ENCODE measurements around the gene AMOTL1. TPM values are rescaled to one million over a fixed set of nuclear protein-coding genes. Genes with fewer than 3 reads are reported as not detected.
"Not testable (repeated sequence)": the region's sequence is repeated elsewhere in the genome, so short reads cannot be mapped to it uniquely, and the experiment has no call there.

AMOTL1 gene
- total and polyA plus RNA-seq, 4 donors: 7.4 to 68.5 (median 27.3) TPM

DNA sequence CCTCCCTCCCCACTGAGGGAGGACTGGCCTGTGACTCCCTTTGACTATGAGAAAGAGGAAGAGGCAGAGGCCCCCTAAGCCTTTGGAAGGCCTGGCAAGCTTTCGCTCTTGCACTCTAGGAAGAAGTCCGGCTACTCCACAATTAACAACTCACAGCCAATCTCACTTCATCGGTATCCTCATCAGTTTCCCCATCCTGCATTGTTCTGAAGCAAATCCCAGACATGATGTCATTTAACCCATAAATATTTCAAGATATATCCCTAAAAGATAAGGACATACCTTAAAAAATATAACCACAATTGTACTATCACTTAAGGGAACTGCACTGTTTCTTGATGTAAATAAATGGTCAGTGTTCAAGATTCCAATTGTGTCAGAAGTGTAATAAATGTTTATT lies 142.1 kb downstream of the AMOTL1 start:
- H3K9ac ChIP-seq (ENCODE audit: insufficient read depth in 1 of 2, low read length in 2 of 2): no peak overlapping the region
- H3K4me1 ChIP-seq (ENCODE audit: control insufficient read depth in 5 of 5, insufficient read depth in 5 of 5, low read length in 5 of 5): no peaks in the 10 kb centered on the region
- H3K36me3 ChIP-seq (ENCODE audit: control insufficient read depth in 4 of 4, insufficient read depth in 4 of 4, low read length in 4 of 4): peaks cover 0 to 4% (median 0%) of the 10 kb centered on the region in 4 donors
- 66 to 76% methylated on average over 3 of the region's 3 CpGs for WGBS, 2 donors
- no peaks in the 10 kb centered on the region for H3K9me3 ChIP-seq (ENCODE audit: control insufficient read depth in 4 of 4, insufficient read depth in 3 of 4, low read length in 3 of 4)
- H3K4me3 ChIP-seq: no peak overlapping the region
- no peaks in the 10 kb centered on the region for H3K27me3 ChIP-seq (ENCODE audit: control insufficient read depth in 3 of 3, insufficient read depth in 3 of 3, low read length in 2 of 3)
- no peak for DNase-seq
- ATAC-seq (ENCODE audit: insufficient read depth, low FRiP score): no peak
- no peak overlapping the region for H3K27ac ChIP-seq (ENCODE audit: low read depth in 1 of 2, low read length in 1 of 2)
- TF ChIP-seq, protein P1, sequence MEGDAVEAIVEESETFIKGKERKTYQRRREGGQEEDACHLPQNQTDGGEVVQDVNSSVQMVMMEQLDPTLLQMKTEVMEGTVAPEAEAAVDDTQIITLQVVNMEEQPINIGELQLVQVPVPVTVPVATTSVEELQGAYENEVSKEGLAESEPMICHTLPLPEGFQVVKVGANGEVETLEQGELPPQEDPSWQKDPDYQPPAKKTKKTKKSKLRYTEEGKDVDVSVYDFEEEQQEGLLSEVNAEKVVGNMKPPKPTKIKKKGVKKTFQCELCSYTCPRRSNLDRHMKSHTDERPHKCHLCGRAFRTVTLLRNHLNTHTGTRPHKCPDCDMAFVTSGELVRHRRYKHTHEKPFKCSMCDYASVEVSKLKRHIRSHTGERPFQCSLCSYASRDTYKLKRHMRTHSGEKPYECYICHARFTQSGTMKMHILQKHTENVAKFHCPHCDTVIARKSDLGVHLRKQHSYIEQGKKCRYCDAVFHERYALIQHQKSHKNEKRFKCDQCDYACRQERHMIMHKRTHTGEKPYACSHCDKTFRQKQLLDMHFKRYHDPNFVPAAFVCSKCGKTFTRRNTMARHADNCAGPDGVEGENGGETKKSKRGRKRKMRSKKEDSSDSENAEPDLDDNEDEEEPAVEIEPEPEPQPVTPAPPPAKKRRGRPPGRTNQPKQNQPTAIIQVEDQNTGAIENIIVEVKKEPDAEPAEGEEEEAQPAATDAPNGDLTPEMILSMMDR (IDR thresholded peaks at IDR 0.05; ENCODE audit: control extremely low read depth, extremely low read depth): no peak

DNA sequence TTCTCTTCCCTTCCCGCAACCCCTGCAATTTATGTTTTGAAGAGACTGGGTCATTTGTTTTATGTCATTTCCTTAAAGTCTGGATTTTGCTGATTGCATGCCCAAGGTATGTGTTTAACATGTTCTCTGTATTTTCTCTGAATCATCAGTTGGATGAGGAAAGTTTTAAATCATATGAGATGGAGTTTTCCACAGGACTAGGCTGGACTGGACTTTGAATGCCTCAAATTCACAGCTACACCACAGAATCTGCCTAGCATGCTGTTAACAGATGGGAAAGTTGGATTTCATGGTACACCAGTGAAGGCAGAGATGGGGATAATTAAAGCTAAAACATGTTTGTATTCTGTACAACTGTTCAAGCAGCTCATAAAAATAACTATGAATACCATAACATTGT lies 142.6 kb downstream of the AMOTL1 start:
- H3K9ac ChIP-seq (ENCODE audit: insufficient read depth in 1 of 2, low read length in 2 of 2): no peak overlapping the region
- no peak overlapping the region for H3K4me3 ChIP-seq
- H3K4me1 ChIP-seq (ENCODE audit: control insufficient read depth in 5 of 5, insufficient read depth in 5 of 5, low read length in 5 of 5): no peaks in the 10 kb centered on the region
- TF ChIP-seq, protein P1 (IDR thresholded peaks at IDR 0.05; ENCODE audit: control extremely low read depth, extremely low read depth): no peak
- H3K27me3 ChIP-seq (ENCODE audit: control insufficient read depth in 3 of 3, insufficient read depth in 3 of 3, low read length in 2 of 3): no peaks in the 10 kb centered on the region
- no peak overlapping the region for H3K27ac ChIP-seq (ENCODE audit: low read depth in 1 of 2, low read length in 1 of 2)
- H3K9me3 ChIP-seq (ENCODE audit: control insufficient read depth in 4 of 4, insufficient read depth in 3 of 4, low read length in 3 of 4): no peaks in the 10 kb centered on the region
- ATAC-seq (ENCODE audit: insufficient read depth, low FRiP score) (no peak), DNase-seq (no peak)
- H3K36me3 ChIP-seq (ENCODE audit: control insufficient read depth in 4 of 4, insufficient read depth in 4 of 4, low read length in 4 of 4): peaks cover 0 to 4% (median 0%) of the 10 kb centered on the region in 4 donors
- 0 to 3% methylated on average over 1 of the region's 1 CpG for WGBS, 2 donors

GRCh38 chr11:94912806-94913205 lies 144.7 kb downstream of the AMOTL1 start:
- Histone ChIP-seq H3K27ac (ENCODE audit: low read depth in 1 of 2, low read length in 1 of 2) (no peak overlapping the region), H3K27me3 (ENCODE audit: control insufficient read depth in 3 of 3, insufficient read depth in 3 of 3, low read length in 2 of 3) (no peaks in the 10 kb centered on the region), H3K9ac (ENCODE audit: insufficient read depth in 1 of 2, low read length in 2 of 2) (no peak overlapping the region), H3K4me1 (ENCODE audit: control insufficient read depth in 5 of 5, insufficient read depth in 5 of 5, low read length in 5 of 5) (no peaks in the 10 kb centered on the region), H3K36me3 (ENCODE audit: control insufficient read depth in 4 of 4, insufficient read depth in 4 of 4, low read length in 4 of 4) (peaks cover 0 to 4% (median 0%) of the 10 kb centered on the region in 4 donors), H3K4me3 (no peak overlapping the region), H3K9me3 (ENCODE audit: control insufficient read depth in 4 of 4, insufficient read depth in 3 of 4, low read length in 3 of 4) (no peaks in the 10 kb centered on the region)
- WGBS, 2 donors: 95 to 98% methylated on average over 9 of the region's 9 CpGs
- DNase-seq (no peak), ATAC-seq (ENCODE audit: insufficient read depth, low FRiP score) (no peak)
- TF ChIP-seq, protein P1 (IDR thresholded peaks at IDR 0.05; ENCODE audit: control extremely low read depth, extremely low read depth): no peak

GRCh38 chr11:94913718-94914394 lies 145.7 kb downstream of the AMOTL1 start:
- H3K36me3 ChIP-seq (ENCODE audit: control insufficient read depth in 4 of 4, insufficient read depth in 4 of 4, low read length in 4 of 4); DNase-seq; H3K27me3 ChIP-seq (ENCODE audit: control insufficient read depth in 3 of 3, insufficient read depth in 3 of 3, low read length in 2 of 3); H3K9me3 ChIP-seq (ENCODE audit: control insufficient read depth in 4 of 4, insufficient read depth in 3 of 4, low read length in 3 of 4); ATAC-seq (ENCODE audit: insufficient read depth, low FRiP score); H3K9ac ChIP-seq (ENCODE audit: insufficient read depth in 1 of 2, low read length in 2 of 2); H3K4me3 ChIP-seq; H3K27ac ChIP-seq (ENCODE audit: low read depth in 1 of 2, low read length in 1 of 2); H3K4me1 ChIP-seq (ENCODE audit: control insufficient read depth in 5 of 5, insufficient read depth in 5 of 5, low read length in 5 of 5): not testable (repeated sequence)
- WGBS, 2 donors: 95% methylated on average over 2 of the region's 2 CpGs
